ENCODE measurements around the gene CDK5.
"Not testable (repeated sequence)": the region's sequence is repeated elsewhere in the genome, so short reads cannot be mapped to it uniquely, and the experiment has no call there.

CDK5 gene

DNA sequence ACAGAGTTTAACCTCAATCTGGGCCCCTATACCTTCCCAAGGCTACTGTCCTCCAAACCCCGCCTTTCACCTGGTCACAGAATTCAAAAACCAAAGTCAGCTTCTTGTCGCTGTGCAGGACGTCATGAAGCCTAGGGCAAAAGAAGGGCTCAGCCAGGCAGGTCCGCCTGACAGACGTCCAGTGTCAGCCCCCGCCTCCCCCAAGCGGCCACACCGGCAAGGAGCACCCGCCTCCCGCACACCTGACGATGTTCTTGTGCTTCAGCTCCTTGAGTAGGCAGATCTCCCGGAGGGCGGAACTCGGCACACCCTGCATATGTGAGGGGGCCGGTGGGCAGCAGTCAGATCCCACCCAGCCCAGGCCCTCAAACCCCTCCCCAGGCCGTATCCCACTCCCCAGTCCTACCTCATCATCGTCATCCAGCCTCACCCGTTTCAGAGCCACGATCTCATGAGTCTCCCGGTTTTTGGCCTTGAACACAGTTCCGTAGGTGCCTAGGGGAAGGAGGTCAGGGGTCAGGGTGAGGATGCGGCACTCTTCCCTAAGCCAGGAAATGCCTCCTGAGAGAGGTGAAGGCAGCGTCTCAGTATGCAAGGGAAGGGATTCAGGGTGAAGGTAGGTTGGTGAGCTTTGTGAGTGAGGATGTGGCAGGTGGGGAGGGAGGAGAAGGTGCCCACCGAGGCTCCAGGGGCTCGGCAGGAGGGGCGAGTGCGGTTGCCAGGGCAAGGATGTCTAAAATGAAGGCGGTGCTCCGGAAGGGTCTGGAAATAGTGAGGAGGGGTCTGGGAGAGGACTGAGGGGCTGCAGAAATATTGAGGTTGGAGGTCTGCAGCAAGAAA, 811 bp downstream of the CDK5 start:
- DNase-seq (ENCODE audit: low read depth) = no peak

DNA sequence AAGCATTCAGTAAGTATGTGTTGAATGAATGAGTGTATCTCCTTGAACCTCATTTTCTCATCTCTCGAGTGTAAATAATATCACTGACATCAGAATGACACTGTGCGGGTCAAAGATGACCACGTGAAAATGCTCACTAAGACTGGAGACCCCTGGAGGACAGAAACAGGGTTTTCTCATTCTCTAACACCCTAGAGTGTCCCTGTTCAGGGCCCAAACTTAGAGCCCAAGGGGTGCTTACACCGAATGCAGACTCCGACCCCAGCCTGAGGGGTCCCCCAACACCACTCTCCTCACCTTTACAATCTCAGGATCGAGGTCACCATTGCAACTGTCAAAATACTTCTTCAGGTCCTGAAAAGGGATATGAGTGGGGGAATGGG, 1.4 kb downstream of the CDK5 start:
- DNase-seq (ENCODE audit: low read depth) = no peak

- no peak for DNase-seq (ENCODE audit: low read depth)
Observed at GRCh38 chr7:151053751-151054150, 3.9 kb downstream of the CDK5 start.

DNA sequence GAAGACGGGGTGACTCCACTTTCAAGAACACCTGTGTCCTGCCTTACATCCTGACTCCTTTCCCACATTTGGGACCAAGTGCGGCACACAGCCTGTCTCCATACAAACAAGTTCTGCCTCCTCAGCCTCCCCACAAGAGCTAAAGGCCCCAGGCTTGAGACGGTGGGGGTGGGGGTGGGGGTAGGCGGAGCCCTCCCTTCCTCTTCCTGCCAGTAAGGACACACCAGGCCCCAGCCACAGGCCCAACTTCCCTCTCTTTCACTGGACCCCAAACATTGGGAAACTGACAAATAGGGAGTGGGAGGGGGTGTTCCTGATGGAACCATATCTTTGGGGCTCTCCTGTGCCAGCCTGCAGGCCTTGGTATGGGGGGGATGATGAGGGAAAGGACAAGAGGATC, 4.6 kb downstream of the CDK5 start:
- no peak for DNase-seq (ENCODE audit: low read depth)

DNA sequence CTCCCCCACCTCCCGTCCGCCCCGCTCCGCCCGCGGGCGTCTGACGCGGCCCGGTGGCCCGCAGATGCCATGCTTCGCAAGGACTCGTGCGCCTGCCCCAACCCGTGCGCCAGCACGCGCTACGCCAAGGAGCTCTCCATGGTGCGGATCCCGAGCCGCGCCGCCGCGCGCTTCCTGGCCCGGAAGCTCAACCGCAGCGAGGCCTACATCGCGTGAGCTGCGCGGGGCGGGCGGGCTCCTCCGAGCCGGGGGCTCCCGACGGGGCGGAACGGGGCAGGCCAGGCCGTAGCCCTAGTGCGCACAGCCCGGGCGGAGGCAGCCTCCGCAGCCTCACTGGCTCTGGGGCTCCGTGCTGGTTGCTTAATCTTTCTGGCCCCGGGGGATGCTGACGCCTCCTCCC, 6.6 kb downstream of the CDK5 start:
- peak; percentile 40 for DNase-seq (ENCODE audit: low read depth)

- no peak for DNase-seq (ENCODE audit: low read depth)
Observed at GRCh38 chr7:151048911-151049463, 8.7 kb downstream of the CDK5 start.

- no peak for DNase-seq (ENCODE audit: low read depth)
Observed at GRCh38 chr7:151047976-151048815, 9.5 kb downstream of the CDK5 start, which contains the start of gene ASIC3. ASIC3 (plus strand) TSS chr7:151048531; CDS start chr7:151048886, 355 bp downstream.

- no peak for DNase-seq (ENCODE audit: low read depth)
Observed at GRCh38 chr7:151046603-151047573, 10.8 kb downstream of the CDK5 start.

DNA sequence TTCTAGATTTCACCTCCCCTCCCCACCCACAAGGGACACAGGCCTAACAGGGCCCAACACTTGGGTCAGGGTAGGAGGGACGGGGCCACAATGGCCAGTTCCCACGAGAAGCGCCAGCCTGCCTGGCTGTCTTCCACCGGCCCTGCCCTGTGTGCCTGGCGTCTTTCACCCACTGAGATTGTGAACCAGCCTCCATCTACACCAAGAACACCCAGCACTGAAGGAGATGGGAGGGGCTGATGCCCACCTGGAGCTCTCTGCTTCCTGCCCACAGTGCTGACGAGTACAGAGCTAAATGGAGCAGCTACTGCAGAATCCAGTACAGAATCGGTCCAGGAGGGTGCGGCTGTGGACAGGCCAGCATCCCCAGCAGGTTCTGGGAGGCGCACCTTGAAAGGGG, 11.7 kb downstream of the CDK5 start:
- DNase-seq (ENCODE audit: low read depth) = no peak

GRCh38 chr7:151045262-151045661, 12.4 kb downstream of the CDK5 start:
- DNase-seq (ENCODE audit: low read depth) = no peak

DNA sequence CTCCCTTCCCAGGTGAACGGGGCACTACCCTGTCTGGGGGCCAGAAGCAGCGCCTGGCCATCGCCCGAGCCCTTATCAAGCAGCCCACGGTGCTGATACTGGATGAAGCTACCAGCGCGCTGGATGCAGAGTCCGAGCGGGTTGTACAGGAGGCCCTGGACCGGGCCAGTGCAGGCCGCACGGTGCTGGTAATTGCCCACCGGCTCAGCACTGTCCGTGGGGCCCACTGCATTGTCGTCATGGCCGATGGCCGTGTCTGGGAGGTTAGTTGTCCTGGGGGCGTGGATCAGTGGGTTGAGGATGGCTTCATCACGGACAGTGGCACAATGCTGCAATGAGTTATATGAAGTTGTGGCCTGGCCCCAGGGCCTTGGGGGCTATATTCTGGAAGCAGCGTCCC, 13.7 kb downstream of the CDK5 start:
- no peak for DNase-seq (ENCODE audit: low read depth)

DNA sequence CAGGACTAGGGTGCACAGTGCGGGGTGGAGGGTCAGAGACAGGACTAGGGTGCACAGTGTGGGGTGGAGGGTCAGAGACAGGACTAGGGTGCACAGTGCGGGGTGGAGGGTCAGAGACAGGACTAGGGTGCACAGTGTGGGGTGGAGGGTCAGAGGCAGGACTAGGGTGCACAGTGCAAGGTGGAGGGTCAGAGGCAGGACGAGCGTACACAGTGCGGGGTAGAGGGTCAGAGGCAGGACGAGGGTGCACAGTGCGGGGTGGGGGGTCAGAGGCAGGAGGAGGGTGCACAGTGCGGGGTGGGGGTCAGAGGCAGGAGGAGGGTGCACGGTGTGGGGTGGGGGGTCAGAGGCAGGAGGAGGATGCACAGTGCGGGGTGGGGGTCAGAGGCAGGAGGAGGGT, 14.2 kb downstream of the CDK5 start:
- not testable (repeated sequence) for DNase-seq (ENCODE audit: low read depth)

- DNase-seq (ENCODE audit: low read depth) = no peak
Observed at GRCh38 chr7:151040616-151041375, 16.9 kb downstream of the CDK5 start.

GRCh38 chr7:151039850-151040548, 17.7 kb downstream of the CDK5 start:
- no peak for DNase-seq (ENCODE audit: low read depth)

DNA sequence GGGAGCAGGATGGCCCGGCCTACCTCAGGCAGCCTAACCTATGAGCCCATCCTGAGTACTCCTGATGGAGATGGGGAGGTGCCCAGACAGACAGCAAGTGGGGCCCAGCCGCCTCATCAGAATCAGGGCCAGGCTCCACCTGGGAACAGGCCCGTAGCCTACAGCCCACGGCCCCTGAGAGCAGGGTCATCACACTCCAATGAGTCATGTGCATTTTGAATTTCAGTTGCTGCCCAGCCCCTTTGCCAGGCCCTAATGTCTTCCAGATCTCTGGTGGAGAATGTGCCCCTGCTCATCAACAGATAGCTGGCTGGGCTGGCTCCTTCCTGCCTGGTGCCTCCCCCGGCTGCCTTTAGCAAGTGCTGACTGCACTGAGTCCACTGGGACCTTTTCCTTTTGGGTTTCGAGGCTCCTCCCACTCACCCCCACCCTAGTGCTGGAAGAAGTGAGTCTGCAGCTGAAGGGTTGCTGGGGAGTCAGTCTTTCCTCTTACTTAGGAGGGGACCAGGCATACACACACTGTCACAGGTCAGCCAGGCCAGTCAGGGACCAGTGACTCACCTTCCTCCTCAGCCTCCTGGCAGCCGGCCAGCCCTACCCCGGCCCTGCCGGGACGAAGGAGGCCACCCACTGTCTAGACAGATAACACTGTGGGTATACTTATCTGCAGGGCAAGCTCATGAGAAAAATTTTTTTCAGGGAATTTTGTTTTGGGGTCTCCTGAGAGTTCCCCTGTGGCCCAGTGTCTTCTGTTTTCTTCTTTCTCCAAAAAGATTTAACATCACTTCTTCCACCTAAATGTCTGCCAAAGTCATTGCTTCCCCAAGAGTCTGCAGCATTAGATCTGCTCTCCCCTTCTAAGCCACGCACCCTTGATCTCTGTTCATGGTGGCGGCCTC, 18.5 kb downstream of the CDK5 start:
- peak; percentile 71 for DNase-seq (ENCODE audit: low read depth)

GRCh38 chr7:151035902-151036301, 21.8 kb downstream of the CDK5 start:
- no peak for DNase-seq (ENCODE audit: low read depth)

GRCh38 chr7:151035026-151035717, 22.5 kb downstream of the CDK5 start:
- DNase-seq (ENCODE audit: low read depth) = no peak

DNA sequence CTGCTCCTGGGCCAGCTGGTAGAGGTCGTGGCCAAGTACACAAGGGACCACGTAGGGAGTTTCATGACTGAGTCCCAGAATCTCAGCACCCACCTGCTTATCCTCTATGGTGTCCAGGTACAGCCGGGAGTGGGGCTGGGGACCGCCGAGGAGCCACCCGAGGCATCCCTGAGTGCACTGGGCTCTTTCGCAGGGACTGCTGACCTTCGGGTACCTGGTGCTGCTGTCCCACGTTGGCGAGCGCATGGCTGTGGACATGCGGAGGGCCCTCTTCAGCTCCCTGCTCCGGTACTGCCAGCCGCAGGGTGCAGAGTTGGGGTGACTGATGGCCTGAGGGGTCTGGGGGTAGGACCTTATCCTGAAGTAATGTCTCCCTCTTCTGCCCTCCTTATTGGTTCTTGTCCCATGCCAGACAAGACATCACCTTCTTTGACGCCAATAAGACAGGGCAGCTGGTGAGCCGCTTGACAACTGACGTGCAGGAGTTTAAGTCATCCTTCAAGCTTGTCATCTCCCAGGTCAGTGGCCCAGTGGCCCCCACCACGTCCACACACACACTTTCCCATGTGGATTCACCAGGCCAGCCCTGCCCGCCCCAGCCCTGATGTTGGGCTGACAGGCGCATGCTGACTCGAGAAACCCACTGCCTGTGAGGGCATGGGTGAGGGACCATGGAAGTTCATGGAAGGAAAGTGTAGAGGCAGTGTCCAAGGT, 23.2 kb downstream of the CDK5 start:
- DNase-seq (ENCODE audit: low read depth) = no peak

Data from stimulated activated CD8-positive, alpha-beta memory T cell treated with anti-CD3 and anti-CD28 coated beads, Interleukin-4, amount 100 ng/mL, for 24 hours (primary cell).